ENCODE data around the gene ATP13A2.

Gene ATP13A2, protein sequence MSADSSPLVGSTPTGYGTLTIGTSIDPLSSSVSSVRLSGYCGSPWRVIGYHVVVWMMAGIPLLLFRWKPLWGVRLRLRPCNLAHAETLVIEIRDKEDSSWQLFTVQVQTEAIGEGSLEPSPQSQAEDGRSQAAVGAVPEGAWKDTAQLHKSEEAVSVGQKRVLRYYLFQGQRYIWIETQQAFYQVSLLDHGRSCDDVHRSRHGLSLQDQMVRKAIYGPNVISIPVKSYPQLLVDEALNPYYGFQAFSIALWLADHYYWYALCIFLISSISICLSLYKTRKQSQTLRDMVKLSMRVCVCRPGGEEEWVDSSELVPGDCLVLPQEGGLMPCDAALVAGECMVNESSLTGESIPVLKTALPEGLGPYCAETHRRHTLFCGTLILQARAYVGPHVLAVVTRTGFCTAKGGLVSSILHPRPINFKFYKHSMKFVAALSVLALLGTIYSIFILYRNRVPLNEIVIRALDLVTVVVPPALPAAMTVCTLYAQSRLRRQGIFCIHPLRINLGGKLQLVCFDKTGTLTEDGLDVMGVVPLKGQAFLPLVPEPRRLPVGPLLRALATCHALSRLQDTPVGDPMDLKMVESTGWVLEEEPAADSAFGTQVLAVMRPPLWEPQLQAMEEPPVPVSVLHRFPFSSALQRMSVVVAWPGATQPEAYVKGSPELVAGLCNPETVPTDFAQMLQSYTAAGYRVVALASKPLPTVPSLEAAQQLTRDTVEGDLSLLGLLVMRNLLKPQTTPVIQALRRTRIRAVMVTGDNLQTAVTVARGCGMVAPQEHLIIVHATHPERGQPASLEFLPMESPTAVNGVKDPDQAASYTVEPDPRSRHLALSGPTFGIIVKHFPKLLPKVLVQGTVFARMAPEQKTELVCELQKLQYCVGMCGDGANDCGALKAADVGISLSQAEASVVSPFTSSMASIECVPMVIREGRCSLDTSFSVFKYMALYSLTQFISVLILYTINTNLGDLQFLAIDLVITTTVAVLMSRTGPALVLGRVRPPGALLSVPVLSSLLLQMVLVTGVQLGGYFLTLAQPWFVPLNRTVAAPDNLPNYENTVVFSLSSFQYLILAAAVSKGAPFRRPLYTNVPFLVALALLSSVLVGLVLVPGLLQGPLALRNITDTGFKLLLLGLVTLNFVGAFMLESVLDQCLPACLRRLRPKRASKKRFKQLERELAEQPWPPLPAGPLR

DNA sequence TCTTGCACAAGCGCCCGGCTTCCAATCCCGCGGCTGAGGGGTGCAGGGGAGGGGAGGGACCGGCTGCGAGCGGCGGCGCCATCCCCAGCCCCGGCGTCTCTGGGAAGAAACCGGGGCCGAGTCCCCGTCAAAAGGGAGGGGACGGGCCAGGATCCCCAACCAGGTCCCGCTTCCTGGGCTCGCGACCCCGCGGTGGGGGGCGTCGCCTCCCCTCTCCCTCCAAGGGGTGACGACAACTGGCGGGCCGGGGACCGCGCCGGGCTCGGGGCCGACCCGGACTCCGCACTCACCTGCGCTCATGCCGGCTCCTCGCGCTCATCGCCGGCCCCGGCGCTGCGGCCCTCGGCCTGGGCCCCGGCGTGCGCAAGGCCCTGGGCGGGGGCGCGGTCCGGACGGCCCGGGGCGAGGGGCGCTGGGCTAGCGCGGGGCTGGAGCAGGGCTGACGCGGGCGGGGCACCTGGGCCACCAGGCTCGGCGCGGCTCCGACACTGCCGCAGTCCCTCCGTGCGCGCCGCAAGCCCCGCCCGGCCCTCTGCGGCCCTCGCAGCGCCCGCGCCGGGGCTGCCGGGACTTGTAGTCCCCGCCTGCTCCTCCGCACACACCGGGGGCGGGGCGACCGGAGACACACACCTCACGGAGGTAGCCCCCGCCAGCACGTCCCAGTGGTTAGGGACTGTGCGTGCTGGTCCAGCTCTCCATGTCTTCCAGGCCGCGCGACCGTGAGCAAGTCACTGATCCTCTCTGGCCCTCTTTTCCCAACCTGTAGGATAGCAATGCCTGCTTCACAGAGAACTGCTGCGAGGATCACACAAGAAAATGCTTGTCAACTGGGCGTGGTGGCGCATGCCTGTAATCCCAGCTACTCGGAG is at the start of gene ATP13A2:
TSS of gene ATP13A2 (minus strand) at position 490 of the 869 bp plus-strand sequence. CDS start at position 300, 190 bp downstream.
- Histone ChIP-seq H3K4me2 (ENCODE audit: low read depth, low read length, poor library complexity, severe bottlenecking) (peak within 1 kb of the TSS; percentile 91), H4K20me1 (ENCODE audit: insufficient read depth, low read length, poor library complexity, severe bottlenecking) (peaks cover 17% of the 10 kb centered on the region), H3K9me2 (replicated peaks; ENCODE audit: low read depth, low read length) (no peaks in the 10 kb centered on the region), H3F3A (ENCODE audit: low read depth) (no peaks in the 10 kb centered on the region), H2AFZ (ENCODE audit: low read length) (peak within 1 kb of the TSS; percentile 97), H3K79me2 (ENCODE audit: insufficient read depth, low read length) (peaks cover 38% of the 10 kb centered on the region), H3K4me1 (ENCODE audit: insufficient read depth, low read length, poor library complexity, severe bottlenecking) (peaks cover 26% of the 10 kb centered on the region), H3K9me3 (ENCODE audit: insufficient read depth, low read depth, low read length) (no peaks in the 10 kb centered on the region), H3K9ac (ENCODE audit: low read depth, low read length, poor library complexity, severe bottlenecking) (peak within 1 kb of the TSS; percentile 78), H3K36me3 (ENCODE audit: insufficient read depth, low read length) (no peaks in the 10 kb centered on the region), H3K27me3 (ENCODE audit: insufficient read depth, low read length, poor library complexity, severe bottlenecking) (no peaks in the 10 kb centered on the region), H3K4me3 (ENCODE audit: low read length, poor library complexity, severe bottlenecking) (peak within 1 kb of the TSS; percentile 80)
- TF ChIP-seq EZH2phosphoT487 (IDR thresholded peaks at IDR 0.05; ENCODE audit: borderline replicate concordance) = no peak
- TF ChIP-seq, protein P1, sequence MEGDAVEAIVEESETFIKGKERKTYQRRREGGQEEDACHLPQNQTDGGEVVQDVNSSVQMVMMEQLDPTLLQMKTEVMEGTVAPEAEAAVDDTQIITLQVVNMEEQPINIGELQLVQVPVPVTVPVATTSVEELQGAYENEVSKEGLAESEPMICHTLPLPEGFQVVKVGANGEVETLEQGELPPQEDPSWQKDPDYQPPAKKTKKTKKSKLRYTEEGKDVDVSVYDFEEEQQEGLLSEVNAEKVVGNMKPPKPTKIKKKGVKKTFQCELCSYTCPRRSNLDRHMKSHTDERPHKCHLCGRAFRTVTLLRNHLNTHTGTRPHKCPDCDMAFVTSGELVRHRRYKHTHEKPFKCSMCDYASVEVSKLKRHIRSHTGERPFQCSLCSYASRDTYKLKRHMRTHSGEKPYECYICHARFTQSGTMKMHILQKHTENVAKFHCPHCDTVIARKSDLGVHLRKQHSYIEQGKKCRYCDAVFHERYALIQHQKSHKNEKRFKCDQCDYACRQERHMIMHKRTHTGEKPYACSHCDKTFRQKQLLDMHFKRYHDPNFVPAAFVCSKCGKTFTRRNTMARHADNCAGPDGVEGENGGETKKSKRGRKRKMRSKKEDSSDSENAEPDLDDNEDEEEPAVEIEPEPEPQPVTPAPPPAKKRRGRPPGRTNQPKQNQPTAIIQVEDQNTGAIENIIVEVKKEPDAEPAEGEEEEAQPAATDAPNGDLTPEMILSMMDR (conservative IDR thresholded peaks at IDR 0.05; ENCODE audit: low read length) = no peak

DNA sequence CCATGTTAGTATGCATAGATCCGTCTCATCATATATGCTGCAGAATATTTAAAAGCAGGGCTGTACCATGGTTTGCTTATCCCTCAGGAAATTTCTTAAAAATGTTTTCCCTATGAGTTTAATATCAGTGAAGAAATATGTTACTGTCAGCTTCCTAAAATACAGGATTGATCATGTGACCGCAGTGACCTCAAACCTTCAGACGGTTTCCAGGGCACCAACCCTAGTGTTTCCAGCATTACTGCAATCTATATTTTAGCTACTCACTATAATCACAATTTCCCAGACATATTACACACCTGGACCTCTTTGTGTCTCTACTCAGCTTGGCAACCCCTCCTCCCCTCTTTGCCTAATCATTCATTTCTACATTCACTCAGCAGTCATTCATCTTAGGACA is 49.8 kb upstream of the ATP13A2 start:
- TF ChIP-seq EZH2phosphoT487 (IDR thresholded peaks at IDR 0.05; ENCODE audit: borderline replicate concordance) = no peak
- TF ChIP-seq, protein P1 (conservative IDR thresholded peaks at IDR 0.05; ENCODE audit: low read length) = no peak
- Histone ChIP-seq H3K79me2 (ENCODE audit: insufficient read depth, low read length) (no peaks in the 10 kb centered on the region), H3K4me1 (ENCODE audit: insufficient read depth, low read length, poor library complexity, severe bottlenecking) (no peaks in the 10 kb centered on the region), H3K4me3 (ENCODE audit: low read length, poor library complexity, severe bottlenecking) (no peak overlapping the region), H4K20me1 (ENCODE audit: insufficient read depth, low read length, poor library complexity, severe bottlenecking) (no peaks in the 10 kb centered on the region), H3K9me2 (replicated peaks; ENCODE audit: low read depth, low read length) (no peaks in the 10 kb centered on the region), H3K36me3 (ENCODE audit: insufficient read depth, low read length) (no peaks in the 10 kb centered on the region), H3K4me2 (ENCODE audit: low read depth, low read length, poor library complexity, severe bottlenecking) (no peak overlapping the region), H3F3A (ENCODE audit: low read depth) (no peaks in the 10 kb centered on the region), H3K27me3 (ENCODE audit: insufficient read depth, low read length, poor library complexity, severe bottlenecking) (no peaks in the 10 kb centered on the region), H3K9ac (ENCODE audit: low read depth, low read length, poor library complexity, severe bottlenecking) (no peak overlapping the region), H3K9me3 (ENCODE audit: insufficient read depth, low read depth, low read length) (peaks cover 3% of the 10 kb centered on the region; the same call in 1 of the 2 replicates), H2AFZ (ENCODE audit: low read length) (no peak overlapping the region)

All from Loucy (cell line).